ENCODE measurements around the gene ZNF710. TPM values are rescaled to one million over a fixed set of nuclear protein-coding genes. Genes with fewer than 3 reads are reported as not detected.
A peak's percentile ranks its signal among the peaks of the same experiment; 100 is the strongest.
"Not testable (repeated sequence)": the region's sequence is repeated elsewhere in the genome, so short reads cannot be mapped to it uniquely, and the experiment has no call there.

ZNF710 gene
- total RNA-seq, 4 donors from 2014 or later, result 19.2 to 32.1 (median 25.0) TPM

DNA sequence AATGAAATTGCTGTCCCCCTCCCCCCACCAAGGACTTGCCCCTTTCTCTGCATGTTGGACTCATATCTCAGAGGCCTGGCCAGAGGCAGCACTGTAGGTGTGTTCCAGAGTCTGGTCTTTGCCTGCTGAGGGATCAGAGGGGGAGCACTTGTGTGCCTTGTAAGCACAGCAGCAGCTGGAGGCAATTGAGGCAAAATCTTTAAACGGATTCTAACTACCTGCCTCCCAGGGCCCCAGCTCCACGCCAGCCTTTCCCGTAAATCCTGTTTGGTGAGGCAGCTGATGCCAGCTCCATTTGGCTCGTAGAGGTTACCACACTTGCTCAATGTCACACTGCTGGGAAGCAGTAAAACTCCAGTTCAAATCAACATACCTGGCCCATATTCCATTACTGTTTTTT is 103.4 kb downstream of the ZNF710 start:
- Histone ChIP-seq H3K27me3 (no peaks in the 10 kb centered on the region), H3K9me3 (no peaks in the 10 kb centered on the region), H3K4me1 (peaks cover 63% of the 10 kb centered on the region), H3K36me3 (no peaks in the 10 kb centered on the region), H3K4me3 (no peak overlapping the region), H3K27ac (peak overlapping the region; percentile 93)
- no peak for DNase-seq (ENCODE audit: low spot score in 2 of 2)
- 70% methylated on average over 4 of the region's 4 CpGs for WGBS
- no peak for TF ChIP-seq CTCF (IDR thresholded peaks at IDR 0.05)
- no peak for TF ChIP-seq POLR2A (IDR thresholded peaks at IDR 0.05)
- peak in 2 of 3 donors; percentile 61 to 82 for TF ChIP-seq POLR2AphosphoS5 (IDR thresholded peaks at IDR 0.05)

- DNase-seq (ENCODE audit: low spot score in 2 of 2), result no peak
- TF ChIP-seq EP300 (IDR thresholded peaks at IDR 0.05) (no peak), CTCF (IDR thresholded peaks at IDR 0.05) (no peak), POLR2AphosphoS5 (IDR thresholded peaks at IDR 0.05) (no peak), POLR2A (IDR thresholded peaks at IDR 0.05) (no peak)
- no peaks in the 10 kb centered on the region for H3K9me3 ChIP-seq
- no peaks in the 10 kb centered on the region for H3K36me3 ChIP-seq
- H3K4me3 ChIP-seq, result no peak overlapping the region
- 78% methylated on average over 7 of the region's 7 CpGs for WGBS
- peak overlapping the region; percentile 93 for H3K27ac ChIP-seq
- no peaks in the 10 kb centered on the region for H3K27me3 ChIP-seq
- H3K4me1 ChIP-seq, result peaks cover 57% of the 10 kb centered on the region
Observed at GRCh38 chr15:90105521-90105920, 104.4 kb downstream of the ZNF710 start.

DNA sequence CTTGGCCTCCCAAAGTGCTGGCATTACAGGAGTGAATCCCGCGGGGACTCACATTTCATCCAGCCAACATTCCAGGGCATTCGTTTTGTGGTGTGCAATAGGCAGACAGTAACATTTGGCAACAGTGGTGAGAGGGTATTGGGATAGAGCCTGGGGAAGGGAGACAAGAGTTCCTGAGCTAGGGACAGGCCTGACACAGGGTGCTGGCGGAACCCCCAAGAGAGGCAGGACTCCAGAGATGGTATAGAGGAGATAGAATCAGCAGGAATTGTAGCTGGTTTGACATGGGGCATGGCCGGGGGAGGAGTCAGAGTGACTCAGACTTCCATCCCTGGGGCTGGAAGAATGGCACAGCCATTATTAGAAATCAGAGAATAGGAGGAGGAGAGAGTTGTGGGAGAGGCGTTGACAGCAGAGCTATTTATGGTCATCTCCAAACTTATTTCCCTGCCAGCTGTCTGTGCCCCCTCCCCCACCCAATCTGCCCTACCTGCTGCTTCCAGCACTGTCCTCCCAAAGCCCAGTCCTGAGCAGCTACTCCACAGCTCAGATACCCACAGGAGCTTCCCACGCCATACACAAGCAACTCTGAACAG is 105.5 kb downstream of the ZNF710 start:
- Histone ChIP-seq H3K9me3 (no peaks in the 10 kb centered on the region), H3K4me1 (peaks cover 46% of the 10 kb centered on the region), H3K27me3 (no peaks in the 10 kb centered on the region), H3K36me3 (no peaks in the 10 kb centered on the region), H3K27ac (peak overlapping the region; percentile 50), H3K4me3 (no peak overlapping the region)
- 50% methylated on average over 7 of the region's 7 CpGs for WGBS
- TF ChIP-seq EP300 (IDR thresholded peaks at IDR 0.05) (no peak), POLR2A (IDR thresholded peaks at IDR 0.05) (no peak), CTCF (IDR thresholded peaks at IDR 0.05) (no peak), POLR2AphosphoS5 (IDR thresholded peaks at IDR 0.05) (no peak)
- DNase-seq (ENCODE audit: low spot score in 2 of 2), result no peak

- not testable (repeated sequence) for DNase-seq (ENCODE audit: low spot score in 2 of 2)
Observed at GRCh38 chr15:90108038-90108437, 106.9 kb downstream of the ZNF710 start.

GRCh38 chr15:90109163-90109751 is 108.1 kb downstream of the ZNF710 start:
- peaks cover 28% of the 10 kb centered on the region for H3K4me1 ChIP-seq
- 83% methylated on average over 3 of the region's 3 CpGs for WGBS
- not testable (repeated sequence) for H3K27ac ChIP-seq; DNase-seq (ENCODE audit: low spot score in 2 of 2); H3K36me3 ChIP-seq; H3K4me3 ChIP-seq; H3K9me3 ChIP-seq; H3K27me3 ChIP-seq

More at GRCh38 chr15:90108038-90108437, 106.9 kb downstream of the ZNF710 start:
- not testable (repeated sequence) for H3K27me3 ChIP-seq, H3K4me3 ChIP-seq, H3K9me3 ChIP-seq, H3K27ac ChIP-seq, H3K36me3 ChIP-seq
- 95% methylated on average over 5 of the region's 5 CpGs for WGBS
- peaks cover 37% of the 10 kb centered on the region for H3K4me1 ChIP-seq

DNA sequence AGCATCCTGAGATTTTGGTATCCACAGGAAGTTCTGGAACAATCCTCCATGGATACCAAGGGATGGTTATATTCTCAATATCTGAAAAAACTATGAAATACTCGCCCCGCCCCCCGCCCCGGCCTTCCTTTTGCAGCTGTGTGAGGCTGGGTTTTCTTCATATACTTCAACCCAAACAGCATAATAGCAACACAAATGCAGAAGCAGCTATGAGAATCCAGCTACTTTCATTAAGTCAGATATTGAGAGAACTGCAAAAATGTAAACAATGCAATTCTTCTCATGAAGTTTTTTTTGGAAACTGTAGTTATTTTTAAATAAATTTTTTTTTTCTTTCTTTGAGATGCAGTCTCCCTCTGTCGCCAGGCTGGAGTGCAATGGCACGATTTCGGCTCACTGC is 112.0 kb downstream of the ZNF710 start:
- no peak for DNase-seq (ENCODE audit: low spot score in 2 of 2)
- no peak overlapping the region for H3K27ac ChIP-seq
- no peaks in the 10 kb centered on the region for H3K27me3 ChIP-seq
- no peaks in the 10 kb centered on the region for H3K36me3 ChIP-seq
- no peaks in the 10 kb centered on the region for H3K4me1 ChIP-seq
- TF ChIP-seq POLR2A (IDR thresholded peaks at IDR 0.05), result no peak
- no peak for TF ChIP-seq POLR2AphosphoS5 (IDR thresholded peaks at IDR 0.05)
- no peak for TF ChIP-seq EP300 (IDR thresholded peaks at IDR 0.05)
- TF ChIP-seq CTCF (IDR thresholded peaks at IDR 0.05), result no peak
- H3K4me3 ChIP-seq, result no peak overlapping the region
- peaks cover 5% of the 10 kb centered on the region for H3K9me3 ChIP-seq
- 73% methylated on average over 7 of the region's 7 CpGs for WGBS
